Stimulated activated naive CD4-positive, alpha-beta T cell (primary cell): ENCODE measurements around the gene NAMPT.
"Not testable (repeated sequence)": the region's sequence is repeated elsewhere in the genome, so short reads cannot be mapped to it uniquely, and the experiment has no call there.

ENCODE experiments used
- DNase-seq, 6 experiments: peaks; one replicate each; lab custom pipeline; 2025; lab: John Stamatoyannopoulos, UW

Gene NAMPT

DNA sequence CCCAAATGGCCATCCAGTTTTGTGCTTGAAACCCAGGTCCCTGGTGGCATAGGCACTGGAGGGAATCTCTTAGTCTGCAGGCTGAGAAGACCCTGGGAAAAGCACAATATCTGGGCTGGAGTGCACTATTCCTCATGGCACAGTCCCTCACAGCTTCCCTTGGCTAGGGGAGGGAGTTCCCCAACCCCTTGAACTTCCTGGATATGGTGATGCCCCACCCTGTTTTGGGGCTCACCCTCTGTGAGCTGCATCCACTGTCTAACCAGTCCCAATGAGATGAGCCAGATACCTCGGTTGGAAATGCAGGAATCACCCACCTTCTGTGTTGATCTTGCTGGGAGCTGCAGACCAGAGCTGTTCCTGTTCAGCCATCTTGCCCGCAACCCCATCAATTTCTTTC is 19.8 kb upstream of the NAMPT start:
- DNase-seq: no peak

- not testable (repeated sequence) for DNase-seq
Measured at GRCh38 chr7:106298631-106299030, 13.8 kb upstream of the NAMPT start.

DNA sequence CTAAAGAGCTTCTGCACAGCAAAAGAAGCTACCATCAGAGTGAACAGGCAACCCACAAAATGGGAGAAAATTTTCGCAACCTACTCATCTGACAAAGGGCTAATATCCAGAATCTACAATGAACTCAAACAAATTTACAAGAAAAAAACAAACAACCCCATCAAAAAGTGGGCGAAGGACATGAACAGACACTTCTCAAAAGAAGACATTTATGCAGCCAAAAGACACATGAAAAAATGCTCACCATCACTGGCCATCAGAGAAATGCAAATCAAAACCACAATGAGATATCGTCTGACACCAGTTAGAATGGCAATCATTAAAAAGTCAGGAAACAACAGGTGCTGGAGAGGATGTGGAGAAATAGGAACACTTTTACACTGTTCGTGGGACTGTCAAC is 13.4 kb upstream of the NAMPT start:
- not testable (repeated sequence) for DNase-seq

DNA sequence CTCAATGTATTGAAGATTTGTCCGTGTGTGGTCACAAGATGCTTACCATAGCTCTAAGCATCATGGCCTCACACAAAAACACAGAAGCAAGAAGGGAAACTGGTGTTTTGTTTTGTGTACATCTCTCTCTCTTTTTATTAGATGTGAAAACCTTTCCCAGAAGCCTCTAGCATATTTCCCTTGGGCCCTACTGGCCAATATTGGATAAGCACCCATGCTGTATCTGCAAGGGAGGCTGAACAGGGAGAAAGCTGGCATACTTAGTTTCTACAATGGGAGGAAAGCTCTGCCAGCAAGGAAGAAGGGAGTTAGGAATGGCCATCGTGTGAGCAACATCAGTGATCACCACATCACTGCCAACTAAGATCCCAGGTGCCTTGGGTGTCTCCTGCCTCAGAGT is 9.6 kb upstream of the NAMPT start:
- DNase-seq: no peak

- no peak for DNase-seq
Measured at GRCh38 chr7:106291247-106291646, 6.5 kb upstream of the NAMPT start.

DNA sequence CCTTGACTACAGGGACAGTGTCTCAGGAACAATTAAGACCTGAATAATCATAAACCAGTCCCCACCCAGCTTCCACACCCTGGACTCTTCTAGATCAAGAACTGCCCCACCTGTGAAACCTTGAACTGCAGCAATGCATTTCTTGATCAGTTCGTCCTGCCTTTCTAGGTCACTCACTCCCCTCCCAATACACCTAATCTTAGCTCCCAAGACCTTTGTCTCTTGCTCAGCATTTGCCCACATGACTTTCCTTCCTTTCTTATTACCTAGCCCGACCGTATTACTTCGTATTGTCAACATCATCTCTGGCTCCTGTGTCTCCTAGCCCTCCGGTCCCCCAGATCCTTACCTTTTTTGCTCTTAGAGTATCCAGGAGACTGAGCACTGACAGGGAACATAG is 5.5 kb upstream of the NAMPT start:
- no peak for DNase-seq

GRCh38 chr7:106289848-106290247 is 5.1 kb upstream of the NAMPT start:
- no peak for DNase-seq

GRCh38 chr7:106288263-106288662 is 3.5 kb upstream of the NAMPT start:
- no peak for DNase-seq

DNA sequence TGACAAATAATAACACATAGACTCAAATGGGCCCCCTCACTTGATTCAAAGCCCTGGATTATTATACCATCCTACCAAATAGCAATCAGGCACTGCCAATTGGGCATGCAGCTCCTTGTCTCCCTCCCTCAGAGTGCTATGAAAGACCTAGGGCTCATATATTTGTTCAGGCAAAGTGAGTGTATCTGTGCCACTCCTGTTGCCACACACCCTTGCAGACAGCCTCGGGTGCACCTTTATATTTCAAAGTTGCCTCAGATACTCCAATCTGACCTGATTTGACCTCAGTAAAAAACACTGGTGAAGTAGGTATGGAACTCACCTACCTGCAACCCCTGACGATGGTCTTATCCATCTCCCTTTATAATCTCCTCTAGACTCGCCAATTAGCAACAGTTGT is 3.0 kb upstream of the NAMPT start:
- DNase-seq: no peak

DNA sequence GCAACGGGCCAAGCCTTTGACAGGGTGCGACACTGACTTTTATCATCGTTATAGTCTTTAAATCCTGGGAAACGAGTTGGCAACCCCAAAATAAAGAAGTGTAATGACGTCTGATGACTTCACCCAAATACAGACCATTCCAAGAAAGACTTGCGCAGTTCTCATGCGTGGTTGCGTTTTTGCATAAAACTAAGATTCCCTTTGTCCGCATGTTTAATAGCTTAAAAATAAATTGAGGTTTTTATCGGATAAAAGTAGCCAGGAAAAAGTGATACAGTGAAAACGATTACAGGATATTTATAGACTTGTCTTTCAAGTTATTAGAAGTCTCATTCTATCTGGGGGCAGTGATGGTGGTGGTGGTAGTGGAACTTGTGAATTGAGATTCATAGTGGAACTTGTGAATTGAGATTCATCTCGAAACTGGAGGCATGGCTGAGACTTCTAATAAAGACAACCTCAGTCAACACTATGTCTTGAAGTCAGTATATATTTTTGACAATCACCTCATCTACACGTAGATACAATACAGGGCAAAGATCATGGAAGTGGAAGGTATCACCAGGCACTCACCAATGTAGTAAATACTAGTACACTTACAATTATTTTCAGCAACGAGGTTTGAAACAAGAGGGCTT is 1.2 kb upstream of the NAMPT start:
- peak in 1 of 6 experiments; percentile 9 for DNase-seq

GRCh38 chr7:106285051-106285854 is 470 bp upstream of the NAMPT start:
- peak; percentile 97 to 99 (median 99) for DNase-seq

- peak; percentile 36 to 64 (median 49) for DNase-seq
Measured at GRCh38 chr7:106283831-106284713, 711 bp downstream of the NAMPT start.

- DNase-seq: no peak
Measured at GRCh38 chr7:106283501-106283830, 1.3 kb downstream of the NAMPT start.

DNA sequence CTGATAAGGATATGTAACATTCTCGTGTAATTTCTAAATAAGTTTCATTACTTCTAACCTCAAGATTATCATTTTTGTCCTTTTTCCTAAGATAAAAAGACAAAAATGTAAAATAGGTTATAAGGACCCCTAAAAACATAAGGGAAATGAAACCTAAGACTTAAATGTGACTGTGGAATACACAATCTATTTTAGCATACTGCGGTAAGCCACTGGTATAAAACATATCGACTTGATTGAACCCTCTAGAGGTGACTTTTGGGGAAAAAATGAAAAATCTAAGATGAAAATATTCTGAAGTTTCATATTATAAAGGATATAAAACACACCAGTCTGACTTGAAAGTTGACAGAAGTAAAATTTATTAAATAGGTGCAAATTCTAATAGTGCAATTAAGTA is 1.9 kb downstream of the NAMPT start:
- DNase-seq: no peak

- no peak for DNase-seq
Measured at GRCh38 chr7:106282390-106282789, 2.4 kb downstream of the NAMPT start.

- no peak for DNase-seq
Measured at GRCh38 chr7:106281585-106282318, 3.0 kb downstream of the NAMPT start.

DNA sequence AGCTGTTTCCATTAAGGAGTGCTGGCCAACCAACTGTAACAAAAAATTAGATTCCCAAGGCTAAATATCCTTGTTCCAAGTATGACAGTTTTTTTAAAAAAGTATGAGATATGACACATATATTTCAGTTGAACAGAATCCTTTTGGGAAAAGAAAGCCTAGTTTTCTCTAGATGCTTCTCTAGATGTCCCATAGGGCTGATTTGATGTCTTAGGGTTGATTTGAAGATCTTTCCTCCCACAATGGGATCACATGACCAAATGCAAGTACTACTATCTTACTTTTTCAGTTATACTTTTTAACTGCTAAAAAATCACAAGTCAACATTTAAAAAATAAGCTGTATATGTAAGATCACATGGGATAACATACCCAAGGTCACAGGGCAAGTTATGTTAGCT is 3.7 kb downstream of the NAMPT start:
- no peak for DNase-seq

GRCh38 chr7:106279425-106280197 is 5.2 kb downstream of the NAMPT start:
- no peak for DNase-seq

- DNase-seq: no peak
Measured at GRCh38 chr7:106278695-106279094, 6.1 kb downstream of the NAMPT start.

GRCh38 chr7:106277976-106278375 is 6.8 kb downstream of the NAMPT start:
- DNase-seq: no peak

- DNase-seq: no peak
Measured at GRCh38 chr7:106276513-106276912, 8.3 kb downstream of the NAMPT start.
